GM23338 (cell line): ENCODE measurements around the gene GALM.
"Not testable (repeated sequence)": the region's sequence is repeated elsewhere in the genome, so short reads cannot be mapped to it uniquely, and the experiment has no call there.

Experiments used
- CREB1 ChIP-seq: fragments of 250-450 bp; sonication (Bioruptor Pico); IDR thresholded peaks from 2 replicates; pipeline ENCODE4 v1.5.0; 2020; ENCODE audit warnings: low read depth, mild to moderate bottlenecking, moderate library complexity
- CTCF ChIP-seq, 2 experiments: fragments of 200-600 bp in 1 of 2; sonication (generic) in 1 of 2; conservative IDR thresholded peaks; 2 replicates each; pipeline versions ENCODE4 v1.5.1 to v1.6.1; 2016 to 2017; ENCODE audit warnings: antibody characterized with exemption in 2 of 2, low read depth in 2 of 2, mild to moderate bottlenecking in 2 of 2, moderate library complexity in 1 of 2
- EZH2phosphoT487 ChIP-seq: fragments of 200-600 bp; sonication (generic); IDR thresholded peaks from one replicate; pipeline ENCODE4 v1.8.1; 2018; ENCODE audit warnings: antibody characterized with exemption; ENCODE audit not compliant: unreplicated experiment
- POLR2AphosphoS5 ChIP-seq: IDR thresholded peaks from 2 replicates; pipeline ENCODE4 v1.6.1; 2016; ENCODE audit warnings: antibody characterized with exemption, low read depth
- REST ChIP-seq: IDR thresholded peaks from one replicate; pipeline ENCODE4 v1.6.1; 2018; ENCODE audit warnings: antibody characterized with exemption; ENCODE audit not compliant: unreplicated experiment

- TF ChIP-seq CTCF (conservative IDR thresholded peaks at IDR 0.05; ENCODE audit: low read depth in 2 of 2); POLR2AphosphoS5; EZH2phosphoT487; REST; CREB1 (CRISPR knock-in tag): not testable (repeated sequence)
These were observed 23.4 kb upstream of the GALM start for GRCh38 chr2:38642373-38643017.
